Measurements from ENCODE around the gene TRMT2A.

Gene TRMT2A

GRCh38 chr22:20132686-20133246, 15.7 kb upstream of the TRMT2A start:
- no peak for DNase-seq (ENCODE audit: low spot score)

DNA sequence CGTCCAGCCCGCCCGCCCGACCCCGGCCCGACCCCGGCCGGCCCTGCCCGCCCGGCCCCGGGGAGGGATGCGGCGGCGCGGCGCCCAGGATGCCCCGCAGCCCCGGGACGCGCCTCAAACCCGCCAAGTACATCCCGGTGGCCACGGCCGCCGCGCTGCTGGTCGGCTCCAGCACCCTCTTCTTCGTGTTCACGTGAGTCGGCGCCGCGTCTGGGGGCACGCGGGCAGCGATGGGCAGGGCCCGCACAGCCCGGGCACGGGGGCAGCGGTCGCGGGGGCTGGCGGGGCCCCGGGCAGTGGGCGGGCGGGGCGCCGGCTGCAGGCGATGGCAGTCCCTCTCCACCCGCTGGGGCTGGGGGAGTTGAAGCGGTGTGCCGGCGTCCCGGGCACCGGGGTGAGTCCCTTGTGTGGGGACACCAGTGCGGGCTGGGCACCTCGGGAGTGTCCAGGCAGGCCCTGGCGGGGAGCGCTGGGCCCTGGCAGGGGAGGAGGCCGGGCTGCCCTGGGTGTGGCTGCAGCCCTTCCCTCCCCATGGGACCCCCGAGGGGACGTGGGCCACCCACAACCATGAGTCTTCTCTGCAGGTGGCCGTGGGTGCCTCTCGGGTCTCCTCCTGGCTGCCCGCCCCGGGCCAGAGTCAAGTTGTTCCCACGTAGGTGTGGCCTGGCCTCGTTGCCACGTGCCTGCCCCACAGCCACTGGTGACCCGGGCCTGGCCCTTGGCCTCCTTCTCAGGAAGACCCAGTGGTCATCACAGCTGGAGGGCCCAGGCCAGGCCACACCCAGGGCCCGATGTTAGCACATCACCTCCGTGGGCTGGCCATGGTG, 15.0 kb upstream of the TRMT2A start:
- DNase-seq (ENCODE audit: low spot score): no peak

GRCh38 chr22:20131597-20131858, 14.5 kb upstream of the TRMT2A start, which contains the start of gene ZDHHC8:
ZDHHC8 (plus strand) TSS chr22:20131804; CDS start chr22:20131948, 144 bp downstream.
- no peak for DNase-seq (ENCODE audit: low spot score)

DNA sequence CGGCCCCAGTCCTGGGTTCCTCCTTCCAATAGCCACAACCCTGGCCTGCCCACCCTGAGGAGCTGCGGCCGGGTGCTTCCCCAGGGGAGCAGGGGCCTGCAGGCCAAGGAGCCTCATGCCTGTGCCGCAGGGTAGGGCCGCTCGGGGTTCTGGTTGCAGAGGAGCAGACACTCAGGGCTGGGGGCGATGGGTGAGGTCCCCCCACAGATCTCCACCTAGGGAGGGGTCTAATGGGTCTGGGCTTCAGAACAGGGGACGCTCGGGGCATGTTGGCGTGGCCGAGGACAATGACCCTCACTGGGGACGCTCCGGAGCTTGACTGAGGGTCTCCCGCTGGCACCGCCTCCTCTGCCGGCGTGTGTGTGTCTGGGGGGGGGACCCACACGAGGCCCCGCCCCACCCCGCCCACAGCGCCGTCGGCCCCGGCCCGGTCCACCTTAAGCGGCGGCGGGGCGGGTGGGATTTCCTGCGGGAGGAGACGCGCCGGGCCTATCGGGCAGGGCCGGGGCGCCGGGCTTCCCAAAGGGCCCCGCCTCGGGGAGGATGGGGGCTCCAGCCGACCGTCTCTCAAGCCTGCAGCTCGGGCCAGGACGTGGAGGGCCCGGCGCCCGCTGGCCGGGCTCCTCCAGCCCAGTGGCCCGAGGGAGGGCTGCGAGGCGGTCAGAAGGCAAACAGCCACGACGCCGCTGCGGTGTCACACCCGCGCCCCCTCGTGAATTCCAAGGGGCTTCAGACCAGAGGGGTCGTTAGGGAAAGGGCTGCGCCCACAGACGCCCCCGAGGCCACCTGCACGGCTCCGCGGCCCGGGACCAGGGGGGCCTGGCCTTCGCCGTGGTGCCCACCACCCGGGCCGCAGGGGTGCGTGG, 13.9 kb upstream of the TRMT2A start:
- peak; percentile 55 for DNase-seq (ENCODE audit: low spot score)

DNA sequence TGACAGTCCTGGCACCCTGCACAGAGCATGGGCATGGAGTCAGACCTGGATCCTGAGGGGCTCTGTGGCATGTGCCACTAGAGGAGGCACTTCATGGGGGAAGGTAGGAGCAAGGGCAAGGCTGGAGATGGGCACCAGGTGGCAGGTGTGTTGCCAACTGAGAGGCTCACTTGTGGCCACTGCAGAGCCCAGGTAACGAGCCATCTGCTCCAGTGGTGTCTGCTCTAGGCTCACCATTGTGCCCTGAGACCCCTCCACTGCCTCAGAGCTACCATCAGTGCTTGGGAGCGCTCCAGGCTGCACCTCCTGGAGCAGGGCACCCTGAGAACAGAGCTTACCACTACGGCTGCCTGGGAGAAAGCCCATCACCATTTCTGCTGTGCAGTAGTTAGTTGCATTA, 13.3 kb upstream of the TRMT2A start:
- no peak for DNase-seq (ENCODE audit: low spot score)

- DNase-seq (ENCODE audit: low spot score): no peak
These were observed 12.7 kb upstream of the TRMT2A start for GRCh38 chr22:20129747-20130014.

DNA sequence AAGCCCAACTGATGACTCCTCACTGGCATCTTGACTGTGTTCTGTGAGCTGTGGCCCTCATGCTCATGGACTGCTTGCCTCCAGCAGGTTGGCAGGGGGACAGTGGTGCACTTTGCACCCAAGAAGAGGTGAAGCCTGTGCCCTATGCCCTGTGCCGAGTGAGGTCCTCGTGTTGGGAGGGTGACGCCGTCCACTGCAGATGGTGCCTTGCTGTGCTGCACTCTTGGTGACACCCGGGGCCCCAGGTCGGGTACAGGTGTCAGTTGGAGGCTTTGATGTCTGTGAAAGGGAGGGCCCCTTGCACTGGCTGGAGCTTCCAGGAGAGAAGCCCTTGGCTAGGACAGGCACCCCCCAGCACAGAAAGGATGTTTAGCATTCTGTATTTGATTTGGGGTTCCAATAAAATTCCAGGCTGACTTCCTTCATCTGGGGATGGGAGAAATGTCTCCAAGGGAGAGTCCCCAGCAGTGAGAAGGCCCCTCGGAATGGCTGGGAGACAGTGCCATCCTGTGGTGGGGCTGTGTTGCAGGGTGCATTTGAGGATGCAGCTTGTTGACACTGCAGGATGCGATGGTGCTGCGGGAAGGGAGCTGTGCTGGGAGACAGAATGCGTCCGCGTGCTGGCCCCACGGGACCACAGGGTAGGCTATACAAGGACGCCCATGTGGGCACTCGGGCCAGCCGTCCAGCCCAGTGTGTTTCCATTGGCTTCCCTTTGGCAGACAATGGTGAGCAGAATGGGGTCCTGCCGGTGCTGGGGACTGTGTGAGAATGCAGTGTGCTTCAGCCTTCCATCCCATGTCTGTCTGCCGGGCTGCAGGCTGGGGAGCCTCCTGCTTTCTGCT, 12.1 kb upstream of the TRMT2A start:
- DNase-seq (ENCODE audit: low spot score): peak; percentile 36

- DNase-seq (ENCODE audit: low spot score): no peak
These were observed 11.5 kb upstream of the TRMT2A start for GRCh38 chr22:20128619-20128901.

DNA sequence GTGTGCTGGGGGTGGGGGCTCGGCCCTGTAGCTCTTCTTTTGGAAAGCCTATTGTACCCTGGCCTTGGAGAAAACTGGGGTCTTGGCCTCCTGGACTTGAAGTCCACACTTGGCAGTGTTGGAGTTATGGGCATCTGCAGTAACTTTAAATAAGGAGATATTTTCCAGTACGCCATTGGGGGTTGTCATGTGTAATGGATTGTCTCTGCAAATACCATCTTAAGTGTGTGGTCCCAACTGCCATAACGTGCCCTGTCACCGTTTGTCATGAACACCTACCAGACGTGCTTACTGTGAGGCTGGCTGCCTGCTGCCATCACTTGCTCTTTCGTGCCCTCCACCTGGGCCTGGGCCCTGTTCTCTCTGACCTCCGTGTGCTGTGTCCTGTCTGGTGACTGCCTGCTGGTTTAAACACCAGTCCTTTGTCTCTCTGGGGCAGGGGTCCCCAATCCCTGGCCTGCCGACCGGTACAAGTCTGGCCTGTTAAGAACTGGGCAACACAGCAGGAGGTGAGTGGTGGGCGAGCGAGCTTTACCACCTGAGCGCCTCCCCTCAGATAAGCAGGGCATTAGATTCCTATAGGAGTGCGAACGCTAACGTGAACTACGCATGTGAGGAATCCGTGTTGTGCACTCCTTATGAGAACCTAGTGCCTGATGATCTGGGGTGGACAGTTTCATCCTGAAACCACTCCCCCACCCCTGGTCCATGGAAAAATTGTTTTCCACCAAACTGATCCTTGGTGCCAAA, 11.0 kb upstream of the TRMT2A start:
- no peak for DNase-seq (ENCODE audit: low spot score)

GRCh38 chr22:20127318-20127868, 10.4 kb upstream of the TRMT2A start:
- no peak for DNase-seq (ENCODE audit: low spot score)

- DNase-seq (ENCODE audit: low spot score): no peak
These were observed 9.4 kb upstream of the TRMT2A start for GRCh38 chr22:20126284-20127029.

- DNase-seq (ENCODE audit: low spot score): no peak
These were observed 8.5 kb upstream of the TRMT2A start for GRCh38 chr22:20125201-20126174.

GRCh38 chr22:20124083-20124787, 7.2 kb upstream of the TRMT2A start:
- DNase-seq (ENCODE audit: low spot score): no peak

DNA sequence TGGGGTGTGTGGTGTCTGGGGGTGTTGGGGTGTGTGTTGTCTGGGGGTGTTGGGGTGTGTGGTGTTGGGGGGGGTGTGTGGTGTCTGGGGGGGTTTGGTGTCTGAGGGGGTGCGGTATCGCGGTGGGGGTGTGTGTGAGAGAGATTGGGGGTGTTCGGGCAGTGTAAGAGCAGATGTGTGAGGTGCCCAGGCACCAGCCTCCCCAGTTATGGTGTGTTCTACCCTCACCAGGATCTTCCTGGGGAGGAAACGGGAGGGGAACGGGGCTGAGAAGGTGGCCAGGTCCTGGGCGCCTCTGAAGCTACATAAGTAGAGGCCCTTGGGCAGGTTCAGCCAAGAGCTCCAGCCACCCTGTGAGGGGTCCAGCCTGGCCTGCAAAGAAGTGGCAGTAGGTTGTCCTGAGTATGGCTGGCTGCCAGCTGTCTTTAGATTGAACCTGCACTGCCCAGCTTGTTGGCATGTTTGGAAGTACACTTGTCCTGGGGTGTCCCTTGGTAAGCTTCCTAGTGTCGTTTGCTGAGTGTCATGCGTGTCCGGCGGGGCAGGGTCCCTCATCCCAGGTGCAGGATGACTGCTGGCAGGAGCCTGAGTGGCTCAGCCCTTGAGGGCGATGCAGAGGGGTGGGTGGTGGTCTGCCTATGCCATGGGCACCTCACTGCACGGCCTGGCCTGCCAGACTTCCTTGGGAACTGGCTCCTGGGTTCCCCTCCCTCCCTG, 6.5 kb upstream of the TRMT2A start:
- DNase-seq (ENCODE audit: low spot score): no peak

DNA sequence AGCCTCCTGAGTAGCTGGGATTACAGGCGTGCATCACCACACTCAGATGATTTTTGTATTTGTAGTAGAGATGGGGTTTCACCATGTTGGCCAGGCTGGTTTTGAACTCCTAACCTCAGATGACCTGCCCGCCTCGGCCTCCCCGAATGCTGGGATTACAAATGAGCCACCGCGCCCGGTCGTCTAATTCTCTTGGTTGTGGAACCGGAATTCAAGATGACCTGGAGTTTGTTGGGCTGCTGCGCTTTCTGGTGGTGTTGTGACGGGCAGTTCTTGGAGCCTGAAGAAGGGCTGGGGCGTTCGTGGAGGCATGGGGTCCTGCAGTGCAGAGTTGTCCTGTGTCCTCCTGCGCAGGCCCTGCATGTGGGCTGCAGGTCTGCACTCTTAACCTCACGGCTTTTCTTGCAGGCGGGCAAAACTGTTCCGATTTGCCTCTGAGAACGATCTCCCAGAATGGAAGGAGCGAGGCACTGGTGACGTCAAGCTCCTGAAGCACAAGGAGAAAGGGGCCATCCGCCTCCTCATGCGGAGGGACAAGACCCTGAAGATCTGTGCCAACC, 4.9 kb upstream of the TRMT2A start:
- DNase-seq (ENCODE audit: low spot score): no peak

DNA sequence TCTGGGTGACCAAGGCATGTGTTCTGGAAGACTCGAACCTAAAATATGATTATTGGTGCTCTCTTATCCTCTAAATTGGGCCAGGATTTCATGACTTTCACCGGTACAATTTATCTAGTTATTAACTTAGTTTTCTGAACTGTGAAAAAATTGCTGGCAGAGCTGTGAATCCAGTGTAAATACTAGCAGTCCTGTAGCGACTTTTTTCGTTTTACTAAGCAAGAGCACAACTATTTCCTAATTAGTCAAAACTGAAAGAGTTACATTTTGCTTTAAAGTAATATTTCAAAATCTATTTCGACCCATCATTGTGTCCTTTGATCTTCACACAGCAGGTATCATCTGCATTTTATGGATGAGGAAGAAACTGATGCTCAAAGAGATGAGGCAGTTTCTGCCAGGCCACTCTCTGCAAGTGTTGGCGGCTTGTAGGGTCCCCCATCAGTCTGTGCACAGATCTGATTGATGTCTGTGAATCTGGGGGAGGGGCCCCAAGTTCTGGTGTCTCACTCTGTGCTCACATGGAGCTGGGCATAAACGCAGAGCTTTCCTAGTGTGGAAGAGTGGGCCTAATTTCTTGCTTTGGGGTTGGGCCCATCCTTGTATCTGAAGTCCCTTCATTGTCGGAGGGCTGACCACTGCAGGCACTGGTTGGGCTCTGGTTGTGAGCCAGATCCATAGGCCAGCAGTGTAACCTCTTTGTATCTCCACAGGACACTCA, 1.4 kb upstream of the TRMT2A start:
- no peak for DNase-seq (ENCODE audit: low spot score)

GRCh38 chr22:20117633-20118299, 740 bp upstream of the TRMT2A start:
- DNase-seq (ENCODE audit: low spot score): no peak
